CD14-positive monocyte (primary cell): Measurements from ENCODE around the gene PIM3. TPM values are rescaled to one million over a fixed set of nuclear protein-coding genes. Genes with fewer than 3 reads are reported as not detected.
A peak's percentile ranks its signal among the peaks of the same experiment; 100 is the strongest.

Source experiments
- DNase-seq, 3 donors: peaks; one replicate each; pipeline ENCODE4 v3.0.0-alpha.2; 2011 to 2022
- H2AFZ ChIP-seq: 2 replicates; pipeline ENCODE4 v1.6.0; 2012; ENCODE audit warnings: mild to moderate bottlenecking, low read depth, low read length, inconsistent platforms; ENCODE audit not compliant: insufficient read depth, poor library complexity, severe bottlenecking
- H3K27ac ChIP-seq, 2 donors: 1 replicate in 1 of 2; 2 replicates in 1 of 2; pipeline ENCODE4 v1.5.1; 2012 to 2013; ENCODE audit warnings: low read length in 2 of 2, control low read depth in 1 of 2, inconsistent platforms in 1 of 2, low read depth in 1 of 2, mild to moderate bottlenecking in 1 of 2
- H3K27me3 ChIP-seq, 2 donors: one replicate each; pipeline versions ENCODE4 v1.6.0 to v1.6.1; 2011 to 2013; ENCODE audit warnings: low read length in 2 of 2; ENCODE audit not compliant: control insufficient read depth in 2 of 2, insufficient read depth in 2 of 2
- H3K36me3 ChIP-seq, 2 donors: replicated peaks in 1 of 2; 1 replicate in 1 of 2; 2 replicates in 1 of 2; pipeline versions ENCODE4 v1.5.1 to v1.6.1; 2012 to 2013; ENCODE audit warnings: low read length in 2 of 2, control low read depth in 1 of 2, inconsistent platforms in 1 of 2, mild to moderate bottlenecking in 1 of 2; ENCODE audit not compliant: insufficient read depth in 2 of 2, control insufficient read depth in 1 of 2
- H3K4me1 ChIP-seq, 2 donors: 1 replicate in 1 of 2; 2 replicates in 1 of 2; pipeline versions ENCODE4 v1.5.1 to v1.6.1; 2012 to 2013; ENCODE audit warnings: low read length in 2 of 2, control low read depth in 1 of 2, inconsistent platforms in 1 of 2, mild to moderate bottlenecking in 1 of 2, moderate library complexity in 1 of 2; ENCODE audit not compliant: insufficient read depth in 2 of 2, control insufficient read depth in 1 of 2
- H3K4me2 ChIP-seq: replicated peaks from 2 replicates; pipeline ENCODE3; 2012; ENCODE audit warnings: low read length, moderate library complexity, mild to moderate bottlenecking; ENCODE audit not compliant: poor library complexity, severe bottlenecking; ENCODE audit errors: extremely low read depth
- H3K4me3 ChIP-seq, 3 experiments: fragments of 200-600 bp in 1 of 3; sonication (generic) in 1 of 3; replicated peaks in 1 of 3; 1 replicate in 2 of 3; 2 replicates in 1 of 3; pipeline ENCODE4 v1.5.1; 2011 to 2013; ENCODE audit warnings: low read length in 3 of 3, mild to moderate bottlenecking in 3 of 3, control low read depth in 2 of 3, low read depth in 2 of 3, inconsistent platforms in 1 of 3, moderate library complexity in 1 of 3
- H3K79me2 ChIP-seq: 2 replicates; pipeline ENCODE4 v1.6.0; 2012; ENCODE audit warnings: mild to moderate bottlenecking, control low read depth, inconsistent platforms, low read length, moderate library complexity; ENCODE audit not compliant: insufficient read depth
- H3K9ac ChIP-seq: 2 replicates; pipeline ENCODE4 v1.6.0; 2017; ENCODE audit warnings: low read length, mild to moderate bottlenecking; ENCODE audit not compliant: insufficient read depth, poor library complexity, severe bottlenecking
- H3K9me3 ChIP-seq, 2 donors: replicated peaks in 1 of 2; 1 replicate in 1 of 2; 2 replicates in 1 of 2; pipeline versions ENCODE4 v1.5.1 to v1.6.1; 2012 to 2013; ENCODE audit warnings: low read length in 2 of 2, control low read depth in 1 of 2; ENCODE audit not compliant: control insufficient read depth in 1 of 2, insufficient read depth in 1 of 2
- H4K20me1 ChIP-seq: 2 replicates; pipeline ENCODE4 v1.6.0; 2012; ENCODE audit warnings: mild to moderate bottlenecking, low read length, control low read depth, moderate library complexity; ENCODE audit not compliant: insufficient read depth
- H3K27ac Mint-ChIP-seq, 7 donors: one replicate each; pipeline ENCODE4 v1.8.0; 2020; ENCODE audit warnings: mild to moderate bottlenecking in 7 of 7, mixed read lengths in 7 of 7, moderate library complexity in 6 of 7, inconsistent platforms in 2 of 7
- H3K27me3 Mint-ChIP-seq, 3 donors: one replicate each; pipeline ENCODE4 v1.8.0; 2021 to 2022; ENCODE audit warnings: low read depth in 3 of 3, mild to moderate bottlenecking in 3 of 3, mixed read lengths in 3 of 3, moderate library complexity in 3 of 3, inconsistent platforms in 1 of 3
- H3K36me3 Mint-ChIP-seq, 2 donors: one replicate each; pipeline ENCODE4 v1.8.0; 2020; ENCODE audit warnings: mixed read lengths in 2 of 2, inconsistent platforms in 1 of 2, mild to moderate bottlenecking in 1 of 2
- H3K4me1 Mint-ChIP-seq: one replicate; pipeline ENCODE4 v1.8.0; 2020; ENCODE audit warnings: mild to moderate bottlenecking, mixed read lengths
- H3K4me3 Mint-ChIP-seq, 2 donors: one replicate each; pipeline ENCODE4 v1.8.0; 2020; ENCODE audit warnings: mild to moderate bottlenecking in 2 of 2, mixed read lengths in 2 of 2, moderate library complexity in 1 of 2
- H3K9me3 Mint-ChIP-seq, 7 donors: one replicate each; pipeline ENCODE4 v1.8.0; 2020 to 2022; ENCODE audit warnings: mixed read lengths in 7 of 7, mild to moderate bottlenecking in 6 of 7, moderate library complexity in 6 of 7, inconsistent platforms in 2 of 7
- WGBS: methylation state at CpG from one replicate; pipeline ENCODE4 v1.1.5; 2013; ENCODE audit warnings: missing lambda C conversion rate; ENCODE audit not compliant: insufficient coverage; 5-methylcytosine and 5-hydroxymethylcytosine counted together
- intact Hi-C, 2 donors: fragments of 100-400 bp; cut with micrococcal nuclease; formaldehyde crosslinking; loops; one replicate each; pipeline versions ENCODE4 v1.15.0 to v1.15.1; 2023
- polyA plus RNA-seq, 3 donors: library from polyadenylated mRNA; depleted of rRNA in 1 of 3; unstranded in 2 of 3; stranded (reverse) in 1 of 3; fragments of 300-500 nt in 2 of 3; fragments of >200 nt in 1 of 3; fragmentation: Illumina TruSeq in 2 of 3; gene quantifications; 1 replicate in 2 of 3; 2 replicates in 1 of 3; pipeline ENCODE4 v1.2.3, GENCODE V29; 2012 to 2021
- TF ChIP-seq, protein P1 (sequence below): fragments of 200-600 bp; IDR thresholded peaks from one replicate; pipeline ENCODE4 v1.8.0; 2022; ENCODE audit warnings: antibody characterized with exemption, mild to moderate bottlenecking

The PIM3 gene
- polyA plus RNA-seq, 3 donors: 38.8 to 135 (median 40.4) TPM

DNA sequence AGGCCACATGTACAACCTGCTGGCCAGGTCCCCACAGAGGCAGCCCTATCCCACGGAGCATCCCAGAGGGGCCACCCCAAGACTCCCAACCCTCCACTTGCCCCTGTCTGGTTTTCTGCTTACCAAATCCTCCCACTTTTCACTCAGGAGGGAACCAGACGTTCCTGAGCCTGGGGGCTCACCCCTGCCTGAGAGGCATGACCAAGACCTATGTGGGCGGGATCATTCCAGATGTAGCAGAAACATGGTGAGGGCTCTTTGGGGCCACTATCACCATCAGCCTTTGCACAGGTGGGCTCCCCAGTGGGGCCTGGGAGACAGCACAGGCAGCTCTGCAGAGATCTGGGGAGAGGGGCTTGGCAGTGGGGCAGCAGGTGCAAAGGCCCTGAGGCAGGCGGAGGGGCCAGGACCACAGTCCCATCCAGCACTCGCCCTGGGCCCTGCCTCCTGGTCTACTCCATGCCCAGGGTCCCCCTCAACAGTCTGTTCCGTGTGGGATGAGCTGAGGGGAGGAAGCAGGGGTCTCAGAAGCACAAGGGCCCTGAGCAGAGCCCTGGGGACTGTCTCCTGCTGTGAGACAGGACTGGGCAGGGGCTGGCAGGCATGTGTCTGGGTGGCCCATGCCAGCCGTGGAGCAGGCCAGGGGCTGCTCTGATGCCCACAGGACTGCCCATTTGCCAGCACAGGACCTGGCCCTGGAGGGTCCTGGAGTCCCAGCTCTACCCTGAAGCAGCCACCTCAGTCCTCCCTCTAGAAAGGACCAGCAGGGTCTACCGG, 9.4 kb downstream of the PIM3 start:
- peak overlapping the region in 1 of 2 donors; percentile 80 for H3K4me3 Mint-ChIP-seq
- peaks cover 3% of the 10 kb centered on the region for H3K79me2 ChIP-seq
- peak overlapping the region; percentile 81 for H3K4me2 ChIP-seq
- no peak for DNase-seq
- H3K9me3 Mint-ChIP-seq: no peaks in the 10 kb centered on the region
- TF ChIP-seq, protein P1, sequence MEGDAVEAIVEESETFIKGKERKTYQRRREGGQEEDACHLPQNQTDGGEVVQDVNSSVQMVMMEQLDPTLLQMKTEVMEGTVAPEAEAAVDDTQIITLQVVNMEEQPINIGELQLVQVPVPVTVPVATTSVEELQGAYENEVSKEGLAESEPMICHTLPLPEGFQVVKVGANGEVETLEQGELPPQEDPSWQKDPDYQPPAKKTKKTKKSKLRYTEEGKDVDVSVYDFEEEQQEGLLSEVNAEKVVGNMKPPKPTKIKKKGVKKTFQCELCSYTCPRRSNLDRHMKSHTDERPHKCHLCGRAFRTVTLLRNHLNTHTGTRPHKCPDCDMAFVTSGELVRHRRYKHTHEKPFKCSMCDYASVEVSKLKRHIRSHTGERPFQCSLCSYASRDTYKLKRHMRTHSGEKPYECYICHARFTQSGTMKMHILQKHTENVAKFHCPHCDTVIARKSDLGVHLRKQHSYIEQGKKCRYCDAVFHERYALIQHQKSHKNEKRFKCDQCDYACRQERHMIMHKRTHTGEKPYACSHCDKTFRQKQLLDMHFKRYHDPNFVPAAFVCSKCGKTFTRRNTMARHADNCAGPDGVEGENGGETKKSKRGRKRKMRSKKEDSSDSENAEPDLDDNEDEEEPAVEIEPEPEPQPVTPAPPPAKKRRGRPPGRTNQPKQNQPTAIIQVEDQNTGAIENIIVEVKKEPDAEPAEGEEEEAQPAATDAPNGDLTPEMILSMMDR: no peak
- peak overlapping the region; percentile 7 to 87 for H3K27ac ChIP-seq
- peaks cover 2 to 4% of the 10 kb centered on the region in 2 donors for H3K36me3 ChIP-seq
- H2AFZ ChIP-seq: no peak overlapping the region
- intact Hi-C loops: loop anchor here (2.0 to 10.0 kb wide), 2 partner anchors 35 to 335 kb away; partner anchors contain the start of gene PLXNB2 (in 1 of the 2)
- H3K9me3 ChIP-seq: no peaks in the 10 kb centered on the region
- H3K36me3 Mint-ChIP-seq: peaks cover 2 to 6% of the 10 kb centered on the region in 2 donors
- peaks cover 0 to 10% of the 10 kb centered on the region in 2 donors for H3K27me3 ChIP-seq
- H3K27me3 Mint-ChIP-seq: peaks cover 0 to 5% (median 0%) of the 10 kb centered on the region in 3 donors
- peak overlapping the region; percentile 87 to 96 (median 93) for H3K27ac Mint-ChIP-seq
- peak overlapping the region; percentile 81 for H3K9ac ChIP-seq
- peaks cover 58 to 69% of the 10 kb centered on the region in 2 donors for H3K4me1 ChIP-seq
- H4K20me1 ChIP-seq: peaks cover 35% of the 10 kb centered on the region
- peaks cover 45% of the 10 kb centered on the region for H3K4me1 Mint-ChIP-seq
- peak overlapping the region in 1 of 3 experiments; percentile 75 for H3K4me3 ChIP-seq
- 78% methylated on average over 8 of the region's 8 CpGs for WGBS

DNA sequence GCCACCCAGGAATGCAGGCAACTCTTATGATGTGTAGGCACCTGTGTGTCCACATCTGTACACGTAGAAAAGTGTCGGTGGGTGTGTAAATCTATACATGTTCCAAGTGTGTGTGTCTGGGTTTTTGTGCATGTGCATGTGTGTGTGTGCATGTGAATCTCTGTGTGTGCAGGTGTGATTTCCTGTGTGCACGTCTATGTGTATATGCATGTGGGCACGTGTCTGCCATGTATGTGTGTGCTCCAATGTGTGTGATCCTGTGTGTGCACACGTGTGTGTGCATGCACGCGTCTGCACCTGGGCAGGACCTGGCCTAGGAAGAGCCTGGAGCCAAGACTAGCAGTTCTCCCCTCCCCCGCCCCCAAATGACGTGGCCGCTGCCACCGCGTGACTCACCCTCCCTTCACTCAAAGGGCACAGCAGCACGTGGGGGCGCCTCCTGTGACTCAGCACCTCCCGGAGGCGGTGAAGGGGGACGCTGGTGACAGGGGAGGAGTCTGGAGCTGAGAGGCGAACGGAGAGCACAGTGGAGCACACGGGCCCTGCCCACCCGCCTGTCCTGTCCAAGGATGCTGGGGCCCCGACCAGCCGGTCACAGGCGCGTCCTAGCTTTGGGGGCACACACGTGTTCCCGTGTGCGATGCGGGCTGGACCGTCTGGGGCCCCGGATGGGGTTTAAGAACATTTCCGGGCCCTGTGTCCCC, 10.1 kb downstream of the PIM3 start:
- Histone ChIP-seq H3K4me2 (peak overlapping the region; percentile 81), H3K79me2 (peaks cover 3% of the 10 kb centered on the region), H2AFZ (no peak overlapping the region), H3K4me1 (peaks cover 51 to 62% of the 10 kb centered on the region in 2 donors), H4K20me1 (peaks cover 28% of the 10 kb centered on the region), H3K36me3 (no peaks in the 10 kb centered on the region), H3K4me3 (peak overlapping the region; percentile 11 to 75 (median 41)), H3K27ac (peak overlapping the region; percentile 80 to 87), H3K9me3 (no peaks in the 10 kb centered on the region), H3K9ac (peak overlapping the region; percentile 81), H3K27me3 (peaks cover 0 to 10% of the 10 kb centered on the region in 2 donors)
- H3K4me3 Mint-ChIP-seq: peak overlapping the region; percentile 80 to 85
- intact Hi-C loops: loop anchor here in 1 of 2 donors (2.0 kb wide), 1 partner anchor 36 kb away; no protein-coding TSS in a partner anchor
- TF ChIP-seq, protein P1: no peak
- H3K9me3 Mint-ChIP-seq: no peaks in the 10 kb centered on the region
- H3K27ac Mint-ChIP-seq: peak overlapping the region; percentile 87 to 96 (median 93)
- H3K36me3 Mint-ChIP-seq: peaks cover 0 to 6% of the 10 kb centered on the region in 2 donors
- WGBS: 6% methylated on average over 24 of the region's 32 CpGs
- H3K4me1 Mint-ChIP-seq: peaks cover 43% of the 10 kb centered on the region
- H3K27me3 Mint-ChIP-seq: peaks cover 0 to 9% (median 2%) of the 10 kb centered on the region in 3 donors
- DNase-seq: peak; percentile 96 to 99 (median 98)
